Measurements from ENCODE around the gene ZEB1.
"Not testable (repeated sequence)": the region's sequence is repeated elsewhere in the genome, so short reads cannot be mapped to it uniquely, and the experiment has no call there.

The ZEB1 gene

DNA sequence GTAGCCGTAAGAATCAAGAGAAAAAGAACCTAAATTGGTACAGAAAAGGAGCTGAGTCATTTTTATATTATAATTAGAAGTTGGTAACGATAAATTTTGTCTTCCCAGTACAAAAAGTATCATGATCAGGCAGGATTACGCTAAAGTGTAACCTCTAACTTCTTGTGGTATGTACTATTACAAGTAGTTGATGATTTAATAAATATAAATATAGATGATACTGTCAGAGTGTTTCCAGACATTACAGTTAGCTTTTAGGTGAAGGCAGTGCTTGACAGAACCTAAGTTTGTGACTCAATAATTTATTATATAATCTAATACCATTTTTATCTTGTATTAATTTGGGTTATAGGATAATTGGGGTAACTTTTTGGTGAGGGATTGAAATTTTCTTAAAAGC lies 53.4 kb downstream of the ZEB1 start:
- no peak for DNase-seq

DNA sequence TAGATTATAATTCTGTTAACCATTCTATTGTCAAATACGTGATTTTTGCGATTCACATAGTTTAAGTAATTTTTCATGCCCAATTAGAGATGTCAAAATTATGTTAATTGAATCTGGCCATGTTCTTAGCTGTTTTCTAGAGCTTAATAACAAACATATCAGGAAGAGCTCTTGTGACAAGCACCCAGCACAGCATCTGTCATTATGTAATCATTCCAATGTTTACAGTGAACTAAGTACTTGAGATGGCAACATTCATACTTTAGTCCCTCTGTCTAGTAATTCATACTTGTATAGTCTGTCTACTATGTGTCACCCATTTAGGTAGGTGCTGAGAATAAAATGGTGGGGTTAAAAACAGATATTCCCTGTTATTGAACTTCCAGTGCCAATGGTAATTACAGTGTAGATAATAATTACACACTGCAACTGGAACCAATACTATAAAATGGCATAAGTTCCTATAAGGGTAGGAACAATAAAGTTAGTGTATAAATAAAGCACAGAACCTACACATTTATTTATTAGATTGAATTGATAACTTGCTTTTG lies 55.2 kb downstream of the ZEB1 start:
- no peak for DNase-seq

DNA sequence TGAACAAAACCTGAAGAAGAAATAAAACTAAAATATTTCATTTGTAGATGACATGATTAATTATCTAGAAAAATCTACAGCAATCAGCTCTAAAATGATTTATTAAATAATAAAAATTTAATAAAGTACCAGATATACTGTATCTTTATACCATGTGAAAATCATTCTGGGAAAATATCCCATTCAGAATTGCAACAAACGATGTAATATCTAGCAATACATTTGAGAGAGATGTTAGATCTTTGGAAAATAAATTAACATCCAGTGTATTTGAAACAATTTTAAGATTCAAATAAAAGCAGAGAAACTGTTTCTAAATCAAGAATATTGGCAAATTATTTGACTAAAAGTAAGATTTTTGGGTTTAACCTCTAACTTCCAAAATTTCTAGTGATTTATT lies 62.2 kb downstream of the ZEB1 start:
- DNase-seq: no peak

DNA sequence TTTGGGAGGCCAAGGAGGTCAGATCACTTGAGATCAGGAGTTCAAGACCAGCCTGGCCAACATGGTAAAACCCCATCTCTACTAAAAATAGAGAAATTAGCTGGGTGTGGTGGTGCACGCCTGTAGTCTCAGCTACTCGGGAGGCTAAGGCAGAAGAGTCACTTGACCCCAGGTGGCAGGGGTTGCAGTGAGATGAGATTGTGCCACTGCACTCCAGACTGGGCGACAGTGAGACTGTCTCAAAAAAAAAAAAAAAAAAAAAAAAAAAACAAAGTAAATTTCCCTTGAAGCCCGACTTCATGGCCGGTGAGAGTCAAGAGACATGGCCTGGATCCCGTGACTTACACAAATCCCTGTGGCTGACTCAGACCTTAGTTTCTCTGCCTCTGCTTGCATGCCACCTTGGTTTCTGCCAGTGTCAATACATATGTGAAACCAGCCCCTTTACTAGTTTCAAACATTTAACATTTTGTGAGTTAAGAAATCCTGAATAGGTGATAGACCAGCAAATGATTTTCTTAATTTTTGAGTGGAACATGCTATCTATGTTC lies 62.8 kb downstream of the ZEB1 start:
- no peak for DNase-seq

DNA sequence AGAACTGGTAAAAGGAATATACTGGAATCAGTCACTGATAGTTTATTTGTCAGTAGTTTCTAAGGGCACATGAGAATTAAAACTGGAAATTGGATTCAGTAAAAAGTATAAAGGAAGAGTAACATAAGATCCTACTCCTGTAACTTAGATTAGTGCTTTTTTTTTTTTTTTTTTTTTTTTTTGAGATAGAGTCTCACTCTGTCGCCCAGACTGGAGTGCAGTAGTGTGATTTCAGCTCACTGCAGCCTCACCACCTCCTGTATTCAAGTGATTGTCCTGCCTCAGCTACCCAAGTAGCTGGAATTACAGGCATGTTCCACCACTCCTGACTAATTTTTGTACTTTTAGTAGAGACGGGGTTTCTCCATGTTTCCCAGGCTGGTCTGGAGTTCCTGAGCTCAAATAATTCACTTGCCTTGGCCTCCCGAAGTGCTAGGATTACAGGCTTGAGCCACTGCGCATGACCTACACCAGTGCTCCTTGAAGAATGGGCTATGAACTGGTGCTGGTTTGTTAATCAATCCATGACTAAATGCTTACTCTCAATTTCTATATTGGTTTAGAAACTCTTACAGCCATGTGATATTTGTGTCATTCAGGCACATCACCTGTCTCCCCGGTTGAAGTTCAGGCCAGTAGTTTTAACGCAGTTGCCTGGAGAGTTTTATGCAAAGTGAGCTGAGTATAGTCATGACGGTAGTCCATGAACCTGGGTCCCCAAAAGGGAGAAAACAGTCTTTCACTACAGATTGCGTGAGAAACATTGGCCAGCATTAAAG lies 65.0 kb downstream of the ZEB1 start:
- no peak for DNase-seq

DNA sequence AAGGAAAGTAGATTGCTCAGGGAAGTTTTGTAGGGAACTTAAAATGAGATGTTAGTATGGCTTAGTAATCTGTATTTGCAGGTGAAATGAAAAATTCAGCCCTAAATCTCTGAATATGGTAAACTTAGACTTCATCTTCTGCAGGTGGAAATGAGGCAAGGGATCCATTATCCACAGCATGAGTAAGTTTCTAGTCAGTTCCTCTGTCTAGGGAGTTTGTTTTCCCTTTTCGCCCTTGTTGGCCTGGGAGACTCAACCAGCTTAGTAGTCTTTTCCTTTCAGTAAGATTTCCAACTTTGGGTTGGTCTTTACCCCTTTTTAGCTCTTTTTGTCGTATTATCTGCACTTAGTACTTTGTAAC lies 65.6 kb downstream of the ZEB1 start:
- DNase-seq: no peak

DNA sequence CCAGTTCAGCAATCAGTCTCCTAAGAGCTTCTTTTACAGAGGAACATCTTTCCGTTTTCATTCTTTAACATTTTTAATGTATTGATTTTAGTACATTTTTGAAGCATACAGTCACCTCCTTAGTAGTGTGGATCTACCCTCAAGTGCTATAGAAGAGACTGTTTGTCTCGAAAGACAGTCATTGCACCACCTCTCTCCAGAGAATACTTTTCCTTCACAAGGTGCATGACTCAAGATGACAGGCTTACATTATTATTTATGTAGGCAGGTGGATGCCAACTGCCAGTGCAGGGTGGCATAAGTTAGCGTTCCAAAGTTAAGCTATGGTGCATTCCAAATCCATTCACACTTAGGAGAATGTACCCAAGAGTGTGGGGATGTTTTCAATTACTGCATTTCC lies 71.8 kb downstream of the ZEB1 start:
- no peak for DNase-seq

DNA sequence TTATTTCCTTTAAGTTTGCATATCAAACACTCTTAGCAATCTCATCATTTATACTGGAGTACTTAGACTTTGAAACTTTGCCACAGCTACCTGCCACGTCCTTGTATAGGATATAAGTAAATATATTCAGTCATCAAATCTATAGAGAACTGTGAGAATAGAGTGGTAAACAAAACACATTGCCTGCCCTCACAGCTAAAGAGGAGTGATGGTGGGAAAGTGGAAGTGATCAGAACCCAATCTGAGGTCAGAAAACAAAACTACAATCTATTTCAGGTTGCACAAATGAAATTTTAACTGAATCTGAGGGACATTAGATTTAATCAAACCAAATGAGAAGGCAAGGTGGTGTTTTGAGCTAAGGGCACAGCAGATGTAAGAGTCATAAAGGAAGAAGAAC lies 74.8 kb downstream of the ZEB1 start:
- DNase-seq: no peak

DNA sequence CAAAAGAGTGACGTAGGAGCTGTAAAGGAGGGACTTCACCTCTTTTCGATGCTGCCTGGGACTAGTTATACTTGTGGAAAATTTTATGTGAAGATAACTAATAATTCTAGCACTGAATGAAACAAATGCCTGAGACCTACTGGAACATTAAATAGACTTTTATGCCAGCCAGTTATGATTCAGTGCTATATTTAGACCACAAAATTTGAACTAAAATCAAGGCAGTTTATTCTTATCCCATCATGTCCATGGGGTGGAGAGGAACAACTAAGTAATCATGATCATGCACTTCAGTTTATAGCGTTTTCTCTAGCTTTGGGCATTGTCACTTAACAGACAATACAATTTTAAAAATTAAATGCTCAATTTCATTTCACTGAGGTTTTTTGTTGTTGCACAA lies 76.7 kb downstream of the ZEB1 start:
- DNase-seq: no peak

DNA sequence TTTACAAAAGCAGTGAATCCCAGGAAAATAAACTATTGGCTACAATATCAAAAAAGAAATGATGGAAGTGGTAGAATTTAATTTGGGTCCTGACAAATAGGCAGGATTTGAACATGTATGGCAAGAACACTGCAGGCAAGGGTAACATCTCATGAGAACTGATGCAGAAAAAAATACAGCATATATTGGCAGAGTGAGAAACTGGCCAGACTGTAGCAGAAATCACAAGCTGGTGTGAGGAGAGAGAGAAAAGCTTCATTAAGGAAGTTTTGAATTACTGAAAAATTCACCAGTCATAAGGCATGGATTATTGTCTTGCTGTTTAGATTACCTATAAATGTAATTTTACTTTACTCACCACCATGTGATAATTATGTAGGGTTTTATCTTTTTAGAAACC lies 77.4 kb downstream of the ZEB1 start:
- no peak for DNase-seq

DNA sequence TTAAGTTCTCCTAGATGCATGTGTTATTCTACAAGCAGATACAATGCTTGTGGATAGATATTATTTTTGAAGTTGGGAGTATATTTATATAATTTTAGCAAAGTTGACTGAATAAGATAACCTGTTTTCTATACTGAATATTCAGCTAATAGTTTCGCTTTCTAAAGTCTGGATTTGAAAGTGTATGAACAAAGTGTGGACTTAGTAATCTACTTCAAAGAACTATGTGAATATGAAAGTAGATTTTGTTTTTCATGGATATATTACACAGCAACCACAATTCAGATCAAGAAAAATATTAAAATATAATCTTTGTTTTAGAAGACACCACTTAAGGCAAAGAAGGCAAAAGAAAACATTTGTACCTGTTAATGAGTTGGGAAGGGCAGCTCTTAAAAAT lies 78.8 kb downstream of the ZEB1 start:
- no peak for DNase-seq

DNA sequence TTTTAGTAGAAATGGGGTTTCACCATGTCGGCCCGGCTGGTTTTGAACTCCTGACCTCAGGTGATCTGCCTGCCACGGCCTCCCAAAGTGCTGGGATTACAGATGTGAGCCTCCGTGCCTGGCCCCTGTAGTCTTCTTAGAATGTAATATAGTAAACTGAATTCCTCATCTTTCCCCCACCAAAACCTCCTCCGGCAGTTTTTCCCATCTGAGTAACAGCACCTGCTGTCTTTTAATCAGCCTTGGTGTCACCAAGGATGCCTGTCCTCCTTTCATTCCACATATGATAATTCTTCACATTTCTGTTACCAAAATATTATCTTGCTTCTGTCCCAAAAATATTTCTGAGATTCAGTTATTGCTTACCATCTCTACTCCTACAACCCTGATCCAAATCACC lies 80.2 kb downstream of the ZEB1 start:
- no peak for DNase-seq

DNA sequence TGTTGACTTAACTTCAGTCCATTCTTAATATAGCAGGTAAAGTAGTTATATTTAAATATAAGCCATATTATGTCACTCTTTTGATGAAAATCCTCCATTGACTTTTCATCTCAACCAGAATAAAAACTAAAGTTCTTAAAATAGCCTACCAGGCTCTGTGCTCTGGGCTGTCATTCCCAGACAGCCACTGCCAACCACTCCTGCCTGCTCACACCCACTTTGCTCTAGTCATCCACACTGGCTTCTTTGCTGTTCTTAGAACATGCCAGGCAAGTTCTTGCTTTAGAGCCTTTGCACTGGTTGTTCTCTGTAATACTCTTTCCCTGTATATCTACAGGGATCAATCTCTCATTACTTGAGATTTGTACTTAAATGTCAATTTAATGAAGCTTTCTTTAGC lies 80.6 kb downstream of the ZEB1 start:
- DNase-seq: no peak

DNA sequence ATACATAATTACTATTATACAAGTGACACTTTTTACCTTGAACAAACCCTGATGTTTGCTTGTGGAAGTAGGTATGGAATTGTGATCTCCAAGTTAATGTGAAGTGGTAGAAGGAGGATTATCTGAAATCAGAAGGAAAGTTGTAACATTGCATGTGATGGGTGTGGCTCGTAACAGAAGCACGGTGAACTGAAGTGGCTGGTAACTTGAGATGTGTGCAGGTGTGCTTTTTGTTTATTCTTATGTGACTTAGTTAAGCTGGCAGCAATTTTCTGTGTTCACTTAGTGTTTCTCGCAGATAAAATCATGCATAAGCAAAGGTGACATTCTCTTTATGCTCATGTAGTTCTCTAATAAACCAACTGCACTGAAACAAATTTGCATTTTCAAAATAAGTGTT lies 82.3 kb downstream of the ZEB1 start:
- DNase-seq: no peak

DNA sequence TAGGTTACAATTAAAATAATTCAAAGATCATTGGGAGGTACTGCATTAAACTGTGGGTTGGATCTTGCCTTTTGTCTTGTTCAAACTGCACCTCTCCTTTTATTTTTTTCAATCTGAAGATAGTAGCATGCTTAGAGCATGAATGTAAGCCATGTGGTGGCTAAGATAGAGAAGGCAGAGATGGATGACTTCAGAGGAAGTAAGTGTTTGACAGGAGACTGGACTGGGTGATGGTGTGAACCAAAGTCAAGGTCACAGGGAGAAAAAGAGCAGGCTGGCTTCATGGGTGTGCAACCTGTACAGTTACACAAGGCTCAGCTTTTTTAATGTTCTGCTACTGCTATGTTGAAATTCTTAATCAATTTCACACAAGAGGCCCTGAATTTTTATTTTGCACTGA lies 85.6 kb downstream of the ZEB1 start:
- no peak for DNase-seq

DNA sequence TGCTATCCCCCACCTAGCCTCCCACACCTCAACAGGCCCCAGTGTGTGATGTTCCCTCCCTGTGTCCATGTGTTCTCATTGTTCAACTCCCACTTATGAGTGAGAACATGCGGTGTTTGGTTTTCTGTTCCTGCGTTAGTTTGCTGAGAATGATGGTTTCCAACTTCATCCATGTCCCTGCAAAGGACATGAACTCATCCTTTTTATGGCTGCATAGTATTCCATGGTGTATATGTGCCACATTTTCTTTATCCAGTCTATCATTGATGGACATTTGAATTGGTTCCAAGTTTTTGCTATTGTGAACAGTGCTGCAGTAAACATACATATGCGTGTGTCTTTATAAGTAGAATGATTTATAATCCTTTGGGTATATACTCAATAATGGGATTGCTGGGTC lies 86.8 kb downstream of the ZEB1 start:
- not testable (repeated sequence) for DNase-seq

DNA sequence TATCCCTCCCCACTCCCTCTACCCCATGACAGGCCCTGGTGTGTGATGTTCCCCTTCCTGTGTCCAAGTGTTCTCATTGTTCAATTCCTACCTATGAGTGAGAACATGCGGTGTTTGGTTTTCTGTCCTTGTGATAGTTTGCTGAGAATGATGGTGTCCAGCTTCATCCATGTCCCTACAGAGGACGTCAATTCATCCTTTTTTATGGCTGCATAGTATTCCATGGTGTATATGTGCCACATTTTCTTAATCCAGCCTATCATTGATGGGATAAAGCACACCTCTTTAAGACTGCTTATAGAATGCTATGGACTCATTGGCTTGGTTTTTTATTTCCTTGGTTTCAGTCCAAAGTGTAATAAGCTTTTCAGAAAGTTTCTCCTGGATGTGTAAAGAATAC lies 93.4 kb downstream of the ZEB1 start:
- not testable (repeated sequence) for DNase-seq

DNA sequence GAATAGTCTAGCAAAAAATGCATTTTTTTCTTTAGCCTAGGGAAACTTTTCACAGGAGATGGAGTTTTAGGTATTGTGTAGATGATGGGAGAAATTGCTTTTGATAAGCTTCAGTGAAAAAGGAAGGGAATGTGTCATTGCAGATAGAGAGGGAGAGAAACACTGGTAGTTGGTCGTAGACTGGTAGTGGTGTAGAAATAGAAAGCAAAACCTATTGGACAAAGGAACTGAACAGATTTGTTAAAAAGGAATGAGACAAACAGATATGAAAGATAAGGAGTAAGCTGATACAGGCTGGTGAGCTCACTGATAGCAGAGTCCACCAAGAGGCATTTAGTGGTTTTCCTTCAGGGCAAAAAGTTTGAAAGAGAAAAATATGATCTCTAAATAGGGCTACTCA lies 94.3 kb downstream of the ZEB1 start:
- DNase-seq: no peak

DNA sequence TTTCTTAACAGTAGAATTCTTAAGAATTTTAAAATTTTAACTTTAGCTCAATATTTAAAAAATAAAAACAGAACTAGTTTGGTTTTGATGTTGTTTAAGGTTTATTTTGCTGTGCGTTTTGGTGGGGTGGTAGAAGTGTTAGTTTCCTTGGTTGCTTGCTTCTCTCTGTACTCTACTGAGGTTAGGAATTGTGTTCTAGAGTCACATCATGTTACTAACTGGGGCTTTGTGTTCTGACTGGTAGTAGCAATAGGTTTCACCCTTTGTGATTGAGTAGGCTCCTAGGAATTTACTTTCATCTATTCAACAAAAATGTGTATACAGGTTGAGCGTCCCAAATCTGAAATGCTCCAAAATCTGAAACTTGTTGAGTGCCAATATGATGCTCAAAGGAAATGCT lies 99.5 kb downstream of the ZEB1 start:
- no peak for DNase-seq

DNA sequence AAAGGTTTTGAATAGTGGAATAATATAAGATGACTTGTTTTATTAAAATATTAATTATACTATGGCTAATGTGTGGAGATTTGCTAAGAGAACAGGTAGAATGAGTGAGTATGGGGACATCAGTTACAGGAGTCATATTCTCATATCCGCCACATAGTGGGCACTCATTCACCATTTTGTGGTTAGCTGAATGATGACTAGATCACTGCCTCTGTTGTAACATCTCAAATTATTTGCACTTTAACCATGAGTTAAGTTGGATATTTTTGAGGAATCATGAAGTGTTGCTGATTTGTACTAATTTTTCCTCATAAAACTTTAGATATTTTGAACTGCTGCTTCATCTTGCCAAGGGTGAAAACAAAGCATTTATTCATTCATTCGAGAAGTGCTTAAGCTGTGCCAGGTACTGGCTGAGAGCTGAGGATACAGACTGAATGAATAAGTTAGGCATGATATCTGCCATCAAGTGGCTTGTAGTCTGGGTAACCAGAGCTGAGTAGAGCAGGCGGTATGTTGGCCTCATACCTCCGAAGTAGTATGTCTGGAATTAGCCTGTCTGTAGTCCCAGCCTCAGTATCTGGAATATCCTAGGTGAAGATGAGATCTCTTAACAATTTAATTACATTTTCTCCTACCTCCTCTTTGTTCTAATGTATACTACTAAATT lies 100.5 kb downstream of the ZEB1 start:
- DNase-seq: no peak

DNA sequence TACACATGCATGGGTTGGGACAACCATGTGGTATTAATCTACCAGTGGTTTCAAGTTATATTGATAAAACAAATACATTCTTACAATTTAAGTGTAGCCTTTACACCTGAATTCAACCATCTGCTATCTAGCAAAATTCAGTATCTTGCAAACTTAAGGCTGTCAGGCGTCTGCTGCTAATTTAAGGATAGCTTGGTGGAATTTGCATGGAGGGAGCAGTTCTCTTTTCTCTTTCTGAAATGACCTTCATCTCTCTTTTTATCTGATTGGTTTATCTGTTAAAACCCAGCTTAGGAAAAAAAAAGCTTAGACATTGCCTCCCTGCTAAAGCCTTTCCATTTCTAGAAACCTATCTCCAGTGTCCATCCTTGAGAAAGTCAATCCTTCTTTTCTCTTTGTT lies 102.3 kb downstream of the ZEB1 start:
- no peak for DNase-seq

DNA sequence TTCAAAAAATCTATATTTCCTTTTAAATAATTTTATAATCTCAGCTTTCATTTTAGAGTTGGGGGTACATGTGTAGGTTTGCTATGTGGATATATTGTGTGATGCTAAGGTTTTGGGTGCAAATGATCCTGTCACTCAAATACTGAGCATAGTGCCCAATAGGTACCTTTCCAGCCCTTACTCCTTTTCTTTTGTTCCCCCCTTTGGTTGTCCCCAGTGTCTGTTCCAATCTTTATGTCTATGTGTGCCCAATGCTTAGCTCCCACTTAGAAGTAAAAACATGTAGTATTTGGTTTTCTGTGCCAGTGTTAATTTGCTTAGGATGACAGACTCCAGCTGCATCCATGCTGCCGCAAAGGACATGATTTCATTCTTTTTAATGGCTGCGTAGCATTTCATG lies 103.6 kb downstream of the ZEB1 start:
- DNase-seq: no peak

DNA sequence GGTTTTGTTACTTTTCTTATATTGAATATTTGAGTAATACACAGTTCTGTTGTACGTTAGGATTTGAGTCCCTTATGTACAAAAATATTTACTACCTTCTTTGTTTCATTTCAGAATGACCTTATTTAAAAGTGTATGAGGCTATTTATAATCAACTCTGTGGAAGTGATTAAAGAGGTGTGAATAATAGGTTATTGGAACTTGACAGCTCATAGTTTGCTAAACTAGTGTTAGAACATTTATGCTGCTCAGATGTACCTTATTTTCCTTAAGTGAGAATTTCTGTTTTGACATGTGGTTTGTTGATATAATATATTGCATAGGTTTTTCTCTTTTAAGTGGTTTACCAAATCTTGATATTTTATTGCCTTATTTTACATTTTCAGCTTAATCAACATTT lies 105.5 kb downstream of the ZEB1 start:
- DNase-seq: no peak

DNA sequence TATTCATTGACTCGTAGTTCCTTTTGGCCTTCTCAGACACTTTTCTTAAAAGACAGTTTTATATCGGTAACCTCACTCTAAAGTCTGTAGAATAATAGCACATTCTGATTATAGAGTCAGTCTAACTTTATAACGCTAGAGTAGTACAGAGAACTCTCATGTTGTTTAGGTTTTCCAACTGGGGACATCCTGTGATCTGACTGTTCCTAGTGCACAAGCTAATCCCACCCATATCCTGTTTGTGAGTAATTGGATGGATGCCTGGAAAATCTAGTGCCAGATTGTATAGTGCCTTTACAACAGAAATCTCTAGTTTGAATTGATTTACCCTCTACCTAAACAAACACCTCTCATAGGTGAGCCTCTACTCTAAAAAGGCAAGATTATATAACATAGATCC lies 107.4 kb downstream of the ZEB1 start:
- no peak for DNase-seq

All from activated CD4-positive, alpha-beta T cell treated with anti-CD3 and anti-CD28 coated beads, Interleukin-2, amount 50 U/mL, for 16 hours (primary cell).